Spleen (tissue), 7 donors: ENCODE data around the gene BATF.

Experiments
- CTCF ChIP-seq, 11 experiments: fragments of 200-600 bp in 7 of 11; fragments of 450-650 bp in 4 of 11; sonication (generic) in 4 of 11; IDR thresholded peaks in 8 of 11; conservative IDR thresholded peaks in 3 of 11; 1 replicate in 7 of 11; 2 replicates in 4 of 11; pipeline versions ENCODE4 v1.4.0 to v1.8.0; 2016 to 2021; ENCODE audit warnings: antibody characterized with exemption in 11 of 11, inconsistent platforms in 4 of 11, mild to moderate bottlenecking in 1 of 11
- POLR2A ChIP-seq, 3 donors: fragments of 450-650 bp; IDR thresholded peaks; one replicate each; pipeline ENCODE4 v1.5.1; 2017; ENCODE audit warnings: antibody characterized with exemption in 3 of 3, mild to moderate bottlenecking in 1 of 3
- donor health status: DM: no; HTN: no; CAD: no; lungs with moderate emphysema.
- donor health status: DM: no; HTN: no; CAD: no.
- donor health status: DM: no; HTN: no; CAD: no.

DNA sequence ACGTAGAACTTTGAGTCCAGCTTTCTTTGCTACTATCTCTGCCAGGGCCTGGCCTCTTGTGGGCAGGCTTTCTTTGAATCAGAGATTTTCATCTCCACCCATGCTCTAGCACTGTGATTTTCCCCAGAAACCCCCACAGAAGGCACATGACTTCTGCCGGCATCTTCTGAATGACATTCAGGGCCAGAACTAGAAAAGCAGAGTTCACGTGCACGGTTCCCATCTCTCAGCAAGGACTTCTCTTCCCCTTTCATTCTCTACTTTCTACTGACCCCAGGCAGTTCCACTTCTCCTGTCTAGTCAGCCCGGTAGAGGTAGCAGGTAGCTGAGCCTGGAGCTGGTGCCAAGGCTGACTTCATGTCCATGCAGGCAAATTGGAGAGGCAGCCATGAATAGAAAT lies 26.9 kb downstream of the BATF start:
- no peak for TF ChIP-seq CTCF (IDR thresholded peaks at IDR 0.05 in 8 of 11, conservative IDR thresholded peaks at IDR 0.05 in 3 of 11)
- no peak for TF ChIP-seq POLR2A (IDR thresholded peaks at IDR 0.05)
